Measurements from ENCODE around the gene MAG.
"Not testable (repeated sequence)": the region's sequence is repeated elsewhere in the genome, so short reads cannot be mapped to it uniquely, and the experiment has no call there.

Gene MAG

GRCh38 chr19:35281303-35281702, 10.7 kb upstream of the MAG start:
- Histone ChIP-seq H3K27me3 (ENCODE audit: insufficient read depth, poor library complexity, severe bottlenecking) (peaks cover 2% of the 10 kb centered on the region), H3K4me3 (replicated peaks; ENCODE audit: insufficient read depth, low read length) (no peak overlapping the region), H3K27ac (replicated peaks) (no peak overlapping the region)
- no peak for TF ChIP-seq POLR2AphosphoS5 (IDR thresholded peaks at IDR 0.05; ENCODE audit: low read depth)
- TF ChIP-seq, protein P1, sequence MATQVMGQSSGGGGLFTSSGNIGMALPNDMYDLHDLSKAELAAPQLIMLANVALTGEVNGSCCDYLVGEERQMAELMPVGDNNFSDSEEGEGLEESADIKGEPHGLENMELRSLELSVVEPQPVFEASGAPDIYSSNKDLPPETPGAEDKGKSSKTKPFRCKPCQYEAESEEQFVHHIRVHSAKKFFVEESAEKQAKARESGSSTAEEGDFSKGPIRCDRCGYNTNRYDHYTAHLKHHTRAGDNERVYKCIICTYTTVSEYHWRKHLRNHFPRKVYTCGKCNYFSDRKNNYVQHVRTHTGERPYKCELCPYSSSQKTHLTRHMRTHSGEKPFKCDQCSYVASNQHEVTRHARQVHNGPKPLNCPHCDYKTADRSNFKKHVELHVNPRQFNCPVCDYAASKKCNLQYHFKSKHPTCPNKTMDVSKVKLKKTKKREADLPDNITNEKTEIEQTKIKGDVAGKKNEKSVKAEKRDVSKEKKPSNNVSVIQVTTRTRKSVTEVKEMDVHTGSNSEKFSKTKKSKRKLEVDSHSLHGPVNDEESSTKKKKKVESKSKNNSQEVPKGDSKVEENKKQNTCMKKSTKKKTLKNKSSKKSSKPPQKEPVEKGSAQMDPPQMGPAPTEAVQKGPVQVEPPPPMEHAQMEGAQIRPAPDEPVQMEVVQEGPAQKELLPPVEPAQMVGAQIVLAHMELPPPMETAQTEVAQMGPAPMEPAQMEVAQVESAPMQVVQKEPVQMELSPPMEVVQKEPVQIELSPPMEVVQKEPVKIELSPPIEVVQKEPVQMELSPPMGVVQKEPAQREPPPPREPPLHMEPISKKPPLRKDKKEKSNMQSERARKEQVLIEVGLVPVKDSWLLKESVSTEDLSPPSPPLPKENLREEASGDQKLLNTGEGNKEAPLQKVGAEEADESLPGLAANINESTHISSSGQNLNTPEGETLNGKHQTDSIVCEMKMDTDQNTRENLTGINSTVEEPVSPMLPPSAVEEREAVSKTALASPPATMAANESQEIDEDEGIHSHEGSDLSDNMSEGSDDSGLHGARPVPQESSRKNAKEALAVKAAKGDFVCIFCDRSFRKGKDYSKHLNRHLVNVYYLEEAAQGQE (IDR thresholded peaks at IDR 0.05; ENCODE audit: insufficient replicate concordance, low read depth) = no peak
- no peak for TF ChIP-seq CTCF (IDR thresholded peaks at IDR 0.05; ENCODE audit: insufficient read depth, low read length)
- TF ChIP-seq SPI1 (IDR thresholded peaks at IDR 0.05; ENCODE audit: borderline replicate concordance, low read depth) = no peak
- no peak for TF ChIP-seq GABPA (IDR thresholded peaks at IDR 0.05; ENCODE audit: low read depth)
- DNase-seq (ENCODE audit: low read depth in 1 of 2, low spot score in 1 of 2) = no peak

GRCh38 chr19:35284153-35285094, 7.5 kb upstream of the MAG start:
- H3K27me3 ChIP-seq (ENCODE audit: insufficient read depth, poor library complexity, severe bottlenecking) = peaks cover 2% of the 10 kb centered on the region
- H3K27ac ChIP-seq (replicated peaks) = no peak overlapping the region
- H3K4me3 ChIP-seq (replicated peaks; ENCODE audit: insufficient read depth, low read length) = no peak overlapping the region
- DNase-seq (ENCODE audit: low read depth in 1 of 2, low spot score in 1 of 2) = no peak
- TF ChIP-seq SPI1 (IDR thresholded peaks at IDR 0.05; ENCODE audit: borderline replicate concordance, low read depth) = peak; percentile 37; the same call in 1 of the 2 replicates
- TF ChIP-seq POLR2AphosphoS5 (IDR thresholded peaks at IDR 0.05; ENCODE audit: low read depth) = no peak

DNA sequence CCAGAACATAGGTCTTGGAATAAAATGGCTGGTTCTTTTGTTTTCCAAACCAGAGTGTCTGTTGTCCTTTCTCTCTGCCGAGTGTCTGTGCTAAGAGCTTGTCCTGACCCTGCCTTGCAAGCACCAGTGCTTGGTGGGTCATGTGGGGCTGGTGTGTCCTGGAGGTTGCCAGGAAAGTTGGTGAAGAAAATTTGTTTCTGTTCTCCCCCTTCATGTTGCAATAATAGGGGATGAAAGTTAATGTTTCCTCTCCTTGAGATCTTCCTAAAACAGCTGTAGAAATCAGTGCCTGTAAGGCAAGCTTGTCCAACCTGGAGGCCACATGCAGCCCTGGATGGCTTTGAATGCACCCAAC, 6.9 kb upstream of the MAG start:
- no peak overlapping the region for H3K27ac ChIP-seq (replicated peaks)
- DNase-seq (ENCODE audit: low read depth in 1 of 2, low spot score in 1 of 2) = no peak
- TF ChIP-seq SPI1 (IDR thresholded peaks at IDR 0.05; ENCODE audit: borderline replicate concordance, low read depth) = no peak
- TF ChIP-seq POLR2AphosphoS5 (IDR thresholded peaks at IDR 0.05; ENCODE audit: low read depth) = no peak
- TF ChIP-seq, protein P1 (IDR thresholded peaks at IDR 0.05; ENCODE audit: insufficient replicate concordance, low read depth) = no peak
- no peak for TF ChIP-seq GABPA (IDR thresholded peaks at IDR 0.05; ENCODE audit: low read depth)
- no peak for TF ChIP-seq CTCF (IDR thresholded peaks at IDR 0.05; ENCODE audit: insufficient read depth, low read length)
- no peak overlapping the region for H3K4me3 ChIP-seq (replicated peaks; ENCODE audit: insufficient read depth, low read length)
- peaks cover 2% of the 10 kb centered on the region for H3K27me3 ChIP-seq (ENCODE audit: insufficient read depth, poor library complexity, severe bottlenecking)

GRCh38 chr19:35285465-35285864, 6.5 kb upstream of the MAG start:
- H3K4me3 ChIP-seq (replicated peaks; ENCODE audit: insufficient read depth, low read length); H3K27ac ChIP-seq (replicated peaks); DNase-seq (ENCODE audit: low read depth in 1 of 2, low spot score in 1 of 2); H3K27me3 ChIP-seq (ENCODE audit: insufficient read depth, poor library complexity, severe bottlenecking): not testable (repeated sequence)

DNA sequence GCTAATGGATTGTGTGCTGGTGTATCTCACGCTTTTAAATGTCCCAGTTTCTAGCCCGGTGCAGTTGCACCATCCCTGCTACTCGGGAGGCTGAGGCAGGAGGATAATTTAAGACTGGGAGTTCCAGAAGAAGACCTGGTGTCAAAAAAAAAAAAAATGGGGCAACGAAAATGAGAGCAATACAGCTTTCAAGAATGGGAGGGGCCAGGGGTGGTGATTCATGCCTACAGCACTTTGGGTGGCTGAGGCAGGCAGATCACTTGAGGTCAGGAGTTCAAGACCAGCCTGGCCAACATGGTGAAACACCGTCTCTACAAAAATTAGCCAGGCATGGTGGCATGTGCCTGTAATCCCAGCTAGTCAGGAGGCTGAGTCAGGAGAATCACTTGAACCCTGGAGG, 5.9 kb upstream of the MAG start:
- DNase-seq (ENCODE audit: low read depth in 1 of 2, low spot score in 1 of 2); H3K27me3 ChIP-seq (ENCODE audit: insufficient read depth, poor library complexity, severe bottlenecking); H3K4me3 ChIP-seq (replicated peaks; ENCODE audit: insufficient read depth, low read length); H3K27ac ChIP-seq (replicated peaks): not testable (repeated sequence)

Measured in HL-60 (cell line).